Vagina (tissue), 2 donors: ENCODE measurements around the gene SLTM. TPM values are rescaled to one million over a fixed set of nuclear protein-coding genes. Genes with fewer than 3 reads are reported as not detected.
"Not testable (repeated sequence)": the region's sequence is repeated elsewhere in the genome, so short reads cannot be mapped to it uniquely, and the experiment has no call there.

Experiments used
- DNase-seq, 2 donors: peaks; one replicate each; pipeline ENCODE4 v3.0.0-alpha.2; 2017; ENCODE audit errors: extremely low spot score in 2 of 2
- H3K27ac ChIP-seq: fragments of 200-600 bp; sonication (generic); one replicate; pipeline ENCODE4 v1.5.1; 2019
- H3K27me3 ChIP-seq: fragments of 200-600 bp; sonication (generic); one replicate; pipeline ENCODE4 v1.5.1; 2019
- H3K36me3 ChIP-seq, 2 donors: fragments of 200-600 bp; sonication (generic); one replicate each; pipeline ENCODE4 v1.5.1; 2017 to 2019
- H3K4me1 ChIP-seq: fragments of 200-600 bp; sonication (generic); one replicate; pipeline ENCODE4 v1.5.1; 2019
- H3K4me3 ChIP-seq, 2 donors: fragments of 200-600 bp; sonication (generic); 1 replicate in 1 of 2; 2 replicates in 1 of 2; pipeline ENCODE4 v1.5.1; 2016 to 2019
- H3K9me3 ChIP-seq: fragments of 200-600 bp; sonication (generic); one replicate; pipeline ENCODE4 v1.5.1; 2019
- CTCF ChIP-seq, 3 experiments: fragments of 450-650 bp in 2 of 3; fragments of 200-600 bp in 1 of 3; sonication (generic) in 1 of 3; IDR thresholded peaks; one replicate each; pipeline ENCODE4 v1.5.1; 2017 to 2019; ENCODE audit warnings: antibody characterized with exemption in 3 of 3, mild to moderate bottlenecking in 2 of 3, moderate library complexity in 2 of 3
- POLR2A ChIP-seq, 2 donors: fragments of 450-650 bp; IDR thresholded peaks; one replicate each; pipeline ENCODE4 v1.6.1; 2017; ENCODE audit warnings: antibody characterized with exemption in 2 of 2, mild to moderate bottlenecking in 2 of 2, moderate library complexity in 2 of 2
- POLR2AphosphoS5 ChIP-seq, 2 donors: sonication (generic); formaldehyde crosslinking; IDR thresholded peaks; one replicate each; pipeline ENCODE4 v1.9.0; 2017; ENCODE audit warnings: antibody characterized with exemption in 2 of 2, mild to moderate bottlenecking in 2 of 2, low read depth in 1 of 2; ENCODE audit not compliant: insufficient read depth in 1 of 2
- intact Hi-C: fragments of 100-400 bp; cut with DNase I; formaldehyde crosslinking; loops from one replicate; pipeline ENCODE4 v1.15.1; 2023
- total RNA-seq: library from RNA; depleted of rRNA; stranded (reverse); fragments of >200 nt; gene quantifications from one replicate; pipeline ENCODE4 v1.2.3, GENCODE V29; 2016

SLTM gene
- total RNA-seq, 1 donor from 2014 or later = 76.9 TPM

GRCh38 chr15:58958811-58959210 lies 25.3 kb upstream of the SLTM start:
- intact Hi-C loops = no loop called here

GRCh38 chr15:58957101-58957973 lies 23.9 kb upstream of the SLTM start:
- no peaks in the 10 kb centered on the region for H3K27me3 ChIP-seq
- no peaks in the 10 kb centered on the region for H3K36me3 ChIP-seq
- no peaks in the 10 kb centered on the region for H3K9me3 ChIP-seq
- intact Hi-C loops = no loop called here
- H3K27ac ChIP-seq = no peak overlapping the region
- H3K4me3 ChIP-seq = no peak overlapping the region
- DNase-seq = no peak
- H3K4me1 ChIP-seq = peaks cover 4% of the 10 kb centered on the region
- no peak for TF ChIP-seq POLR2A (IDR thresholded peaks at IDR 0.05)
- TF ChIP-seq POLR2AphosphoS5 (IDR thresholded peaks at IDR 0.05; ENCODE audit: insufficient read depth in 1 of 2, low read depth in 1 of 2) = no peak
- TF ChIP-seq CTCF (IDR thresholded peaks at IDR 0.05) = peak; percentile 41 to 48 (median 44)

More at GRCh38 chr15:58958811-58959210, 25.3 kb upstream of the SLTM start:
- Histone ChIP-seq H3K27ac (no peak overlapping the region), H3K36me3 (no peaks in the 10 kb centered on the region), H3K4me3 (no peak overlapping the region), H3K4me1 (no peaks in the 10 kb centered on the region), H3K9me3 (no peaks in the 10 kb centered on the region), H3K27me3 (no peaks in the 10 kb centered on the region)
- DNase-seq = no peak
- TF ChIP-seq POLR2AphosphoS5 (IDR thresholded peaks at IDR 0.05; ENCODE audit: insufficient read depth in 1 of 2, low read depth in 1 of 2) (no peak), POLR2A (IDR thresholded peaks at IDR 0.05) (no peak), CTCF (IDR thresholded peaks at IDR 0.05) (no peak)

GRCh38 chr15:58952751-58953150 lies 19.3 kb upstream of the SLTM start:
- Histone ChIP-seq H3K27ac (no peak overlapping the region), H3K36me3 (no peaks in the 10 kb centered on the region), H3K4me1 (peaks cover 16% of the 10 kb centered on the region), H3K4me3 (no peak overlapping the region), H3K27me3 (no peaks in the 10 kb centered on the region), H3K9me3 (no peaks in the 10 kb centered on the region)
- intact Hi-C loops = no loop called here
- DNase-seq = no peak
- TF ChIP-seq POLR2A (IDR thresholded peaks at IDR 0.05) = no peak
- TF ChIP-seq CTCF (IDR thresholded peaks at IDR 0.05) = no peak
- TF ChIP-seq POLR2AphosphoS5 (IDR thresholded peaks at IDR 0.05; ENCODE audit: insufficient read depth in 1 of 2, low read depth in 1 of 2) = no peak

- H3K27ac ChIP-seq = no peak overlapping the region
- intact Hi-C loops = no loop called here
- TF ChIP-seq POLR2AphosphoS5 (IDR thresholded peaks at IDR 0.05; ENCODE audit: insufficient read depth in 1 of 2, low read depth in 1 of 2) (peak in 1 of 2 donors; percentile 70), CTCF (IDR thresholded peaks at IDR 0.05) (no peak), POLR2A (IDR thresholded peaks at IDR 0.05) (no peak)
Measured at GRCh38 chr15:58951388-58952007, 18.0 kb upstream of the SLTM start.

GRCh38 chr15:58947179-58947578 lies 13.7 kb upstream of the SLTM start:
- no peak overlapping the region for H3K27ac ChIP-seq
- no peak overlapping the region for H3K4me3 ChIP-seq
- no peaks in the 10 kb centered on the region for H3K27me3 ChIP-seq
- H3K36me3 ChIP-seq = no peaks in the 10 kb centered on the region
- no peak for DNase-seq
- intact Hi-C loops = no loop called here
- TF ChIP-seq POLR2A (IDR thresholded peaks at IDR 0.05) (no peak), POLR2AphosphoS5 (IDR thresholded peaks at IDR 0.05; ENCODE audit: insufficient read depth in 1 of 2, low read depth in 1 of 2) (no peak), CTCF (IDR thresholded peaks at IDR 0.05) (no peak)
- H3K4me1 ChIP-seq = peaks cover 11% of the 10 kb centered on the region
- H3K9me3 ChIP-seq = no peaks in the 10 kb centered on the region

More at GRCh38 chr15:58951388-58952007, 18.0 kb upstream of the SLTM start:
- no peaks in the 10 kb centered on the region for H3K36me3 ChIP-seq
- H3K4me1 ChIP-seq = peaks cover 16% of the 10 kb centered on the region
- DNase-seq = no peak
- H3K9me3 ChIP-seq = no peaks in the 10 kb centered on the region
- peak overlapping the region in 1 of 2 donors; percentile 17 for H3K4me3 ChIP-seq
- no peaks in the 10 kb centered on the region for H3K27me3 ChIP-seq

GRCh38 chr15:58934974-58935373 lies 1.5 kb upstream of the SLTM start:
- not testable (repeated sequence) for H3K27ac ChIP-seq, DNase-seq, H3K27me3 ChIP-seq, H3K9me3 ChIP-seq, H3K36me3 ChIP-seq, H3K4me3 ChIP-seq
- H3K4me1 ChIP-seq = peaks cover 25% of the 10 kb centered on the region
- intact Hi-C loops = loop anchor here (5.0 kb wide), 1 partner anchor 2003 kb away; no protein-coding TSS in a partner anchor
